ENCODE results near the gene KCNIP1.

- TF ChIP-seq, protein P1, sequence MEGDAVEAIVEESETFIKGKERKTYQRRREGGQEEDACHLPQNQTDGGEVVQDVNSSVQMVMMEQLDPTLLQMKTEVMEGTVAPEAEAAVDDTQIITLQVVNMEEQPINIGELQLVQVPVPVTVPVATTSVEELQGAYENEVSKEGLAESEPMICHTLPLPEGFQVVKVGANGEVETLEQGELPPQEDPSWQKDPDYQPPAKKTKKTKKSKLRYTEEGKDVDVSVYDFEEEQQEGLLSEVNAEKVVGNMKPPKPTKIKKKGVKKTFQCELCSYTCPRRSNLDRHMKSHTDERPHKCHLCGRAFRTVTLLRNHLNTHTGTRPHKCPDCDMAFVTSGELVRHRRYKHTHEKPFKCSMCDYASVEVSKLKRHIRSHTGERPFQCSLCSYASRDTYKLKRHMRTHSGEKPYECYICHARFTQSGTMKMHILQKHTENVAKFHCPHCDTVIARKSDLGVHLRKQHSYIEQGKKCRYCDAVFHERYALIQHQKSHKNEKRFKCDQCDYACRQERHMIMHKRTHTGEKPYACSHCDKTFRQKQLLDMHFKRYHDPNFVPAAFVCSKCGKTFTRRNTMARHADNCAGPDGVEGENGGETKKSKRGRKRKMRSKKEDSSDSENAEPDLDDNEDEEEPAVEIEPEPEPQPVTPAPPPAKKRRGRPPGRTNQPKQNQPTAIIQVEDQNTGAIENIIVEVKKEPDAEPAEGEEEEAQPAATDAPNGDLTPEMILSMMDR (IDR thresholded peaks at IDR 0.05): no peak
- no peak for TF ChIP-seq POLR2A (IDR thresholded peaks at IDR 0.05)
Measured at GRCh38 chr5:170528976-170529375, 25.2 kb downstream of the KCNIP1 start.

All from body of pancreas (tissue), 4 donors.